Osteocyte (in vitro differentiated cells): ENCODE measurements around the gene P2RX5. TPM values are rescaled to one million over a fixed set of nuclear protein-coding genes. Genes with fewer than 3 reads are reported as not detected.
A peak's percentile ranks its signal among the peaks of the same experiment; 100 is the strongest.

Experiments used
- DNase-seq: peaks from one replicate; pipeline ENCODE4 v3.0.0; 2021; ENCODE audit warnings: mixed read lengths; ENCODE audit not compliant: unreplicated experiment; ENCODE audit errors: extremely low spot score
- H3K27ac Mint-ChIP-seq: one replicate; pipeline ENCODE4 v1.8.0; 2021; ENCODE audit warnings: mild to moderate bottlenecking, mixed read lengths; ENCODE audit not compliant: unreplicated experiment
- H3K27me3 Mint-ChIP-seq: one replicate; pipeline ENCODE4 v1.8.0; 2021; ENCODE audit warnings: mixed read lengths; ENCODE audit not compliant: unreplicated experiment
- H3K36me3 Mint-ChIP-seq: one replicate; pipeline ENCODE4 v1.8.0; 2021; ENCODE audit warnings: mixed read lengths; ENCODE audit not compliant: unreplicated experiment
- H3K4me1 Mint-ChIP-seq: one replicate; pipeline ENCODE4 v1.8.0; 2021; ENCODE audit warnings: mixed read lengths; ENCODE audit not compliant: unreplicated experiment
- H3K4me3 Mint-ChIP-seq: one replicate; pipeline ENCODE4 v1.8.0; 2021; ENCODE audit warnings: mild to moderate bottlenecking, moderate library complexity, mixed read lengths; ENCODE audit not compliant: unreplicated experiment
- H3K9me3 Mint-ChIP-seq: one replicate; pipeline ENCODE4 v1.8.0; 2021; ENCODE audit warnings: mixed read lengths; ENCODE audit not compliant: unreplicated experiment
- CTCF ChIP-seq: fragments of 200-600 bp; sonication (generic); IDR thresholded peaks from 2 replicates; pipeline ENCODE4 v1.5.0; 2021; ENCODE audit warnings: antibody characterized with exemption, mild to moderate bottlenecking, moderate library complexity
- total RNA-seq: library from RNA; stranded (reverse); gene quantifications from 2 replicates; pipeline ENCODE4 v1.2.1, GENCODE V29; 2021

P2RX5 gene
- total RNA-seq, 1 donor from 2014 or later = 0.43 TPM

DNA sequence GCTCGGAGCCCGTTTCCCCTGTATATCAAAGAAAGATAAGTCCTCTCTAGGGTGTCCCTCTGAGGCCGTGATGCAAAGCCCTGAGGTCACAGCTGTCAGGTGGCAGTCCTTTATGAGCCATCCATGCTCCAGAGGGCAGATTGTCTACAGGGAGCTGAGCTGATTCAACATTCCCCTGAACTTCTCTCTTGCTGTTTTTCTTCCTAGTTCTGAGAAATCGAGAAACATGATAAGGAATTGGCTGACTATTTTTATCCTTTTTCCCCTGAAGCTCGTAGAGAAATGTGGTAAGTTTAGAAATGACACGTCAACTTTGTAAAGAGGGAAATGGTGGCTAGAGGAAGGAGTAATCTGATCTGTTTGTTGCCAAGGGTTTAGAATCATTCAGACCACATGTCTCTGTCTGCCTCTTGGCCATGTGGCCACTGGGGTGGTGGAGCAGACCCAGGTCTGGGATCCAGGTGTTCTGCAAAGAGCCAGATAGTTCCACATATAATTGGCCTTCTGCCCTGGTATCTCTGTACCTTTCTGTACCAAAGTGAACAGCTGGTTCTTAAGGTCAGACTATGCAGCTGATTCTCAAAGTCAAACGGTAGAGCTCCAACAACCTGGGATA is 55.9 kb downstream of the P2RX5 start:
- peaks cover 3% of the 10 kb centered on the region for H3K36me3 Mint-ChIP-seq
- peaks cover 21% of the 10 kb centered on the region for H3K4me1 Mint-ChIP-seq
- H3K4me3 Mint-ChIP-seq = no peak overlapping the region
- H3K27ac Mint-ChIP-seq = peak overlapping the region; percentile 64
- DNase-seq = no peak
- TF ChIP-seq CTCF = no peak
- H3K9me3 Mint-ChIP-seq = no peaks in the 10 kb centered on the region
- H3K27me3 Mint-ChIP-seq = no peaks in the 10 kb centered on the region

DNA sequence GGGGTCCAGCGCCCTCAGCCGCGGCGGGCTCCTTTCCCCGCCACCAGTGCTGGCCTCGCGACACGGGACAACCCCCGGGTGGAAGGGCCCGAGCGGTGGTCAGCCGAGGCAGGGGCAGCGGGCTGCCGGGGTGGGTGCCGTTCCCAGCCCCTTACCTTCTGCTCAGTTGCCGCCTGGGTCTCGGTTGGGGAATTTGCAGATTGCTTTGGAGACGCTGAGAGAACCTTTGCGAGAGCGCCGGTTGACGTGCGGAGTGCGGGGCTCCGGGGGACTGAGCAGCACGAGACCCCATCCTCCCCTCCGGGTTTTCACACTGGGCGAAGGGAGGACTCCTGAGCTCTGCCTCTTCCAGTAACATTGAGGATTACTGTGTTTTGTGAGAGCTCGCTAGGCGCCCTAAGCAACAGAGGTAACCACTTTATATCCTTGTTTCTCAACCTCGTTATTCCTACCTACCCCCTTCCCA is 59.0 kb downstream of the P2RX5 start:
- H3K27me3 Mint-ChIP-seq = no peaks in the 10 kb centered on the region
- peaks cover 29% of the 10 kb centered on the region for H3K4me1 Mint-ChIP-seq

DNA sequence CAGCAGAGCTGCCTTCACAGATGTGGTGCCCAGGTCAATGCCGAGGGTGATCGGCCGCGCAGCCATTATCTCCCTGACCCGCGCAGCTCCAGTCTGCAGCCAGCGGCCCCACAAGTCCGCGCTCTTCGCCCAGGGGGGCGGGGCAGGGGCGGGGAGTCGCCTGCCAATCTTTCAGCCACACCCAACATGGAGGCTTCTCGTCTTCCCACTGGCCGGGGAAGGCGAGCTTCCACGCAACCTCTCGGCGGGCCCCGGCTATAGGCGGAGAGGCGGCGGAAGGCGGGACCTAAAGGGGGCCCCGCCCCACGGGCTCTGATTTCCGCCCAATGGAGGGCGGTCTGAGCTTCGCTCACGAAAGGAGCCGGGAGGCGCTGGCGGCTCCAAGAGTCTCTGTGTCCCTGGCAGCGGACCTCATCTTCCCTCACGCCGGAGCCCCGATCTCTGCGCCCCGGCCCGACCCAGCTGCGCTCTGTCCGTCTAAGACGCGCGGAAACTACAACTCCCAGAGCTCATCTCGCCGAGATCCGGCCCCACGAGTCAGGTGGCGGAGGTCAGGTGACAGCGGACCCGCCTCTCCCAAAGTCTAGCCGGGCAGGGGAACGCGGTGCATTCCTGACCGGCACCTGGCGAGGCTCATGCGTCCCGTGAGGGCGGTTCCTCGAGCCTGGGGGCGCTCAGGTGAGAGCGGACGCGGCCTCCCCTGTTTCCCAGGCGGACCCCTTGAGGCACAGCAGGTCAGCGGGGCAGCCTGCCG is 59.6 kb downstream of the P2RX5 start, which contains the start of the genes CTNS and SHPK:
TSS of gene CTNS (plus strand) at position 607 of the 754 bp plus-strand sequence. CDS start 3,447 bp downstream, outside the sequence.
TSS of gene SHPK (minus strand) at position 97 of the 754 bp plus-strand sequence. CDS start at position 66, 31 bp downstream.
- no peaks in the 10 kb centered on the region for H3K27me3 Mint-ChIP-seq
- peak within 1 kb of the TSS; percentile 96 for H3K4me3 Mint-ChIP-seq
- H3K27ac Mint-ChIP-seq = peak within 1 kb of the TSS; percentile 100
- no peaks in the 10 kb centered on the region for H3K36me3 Mint-ChIP-seq
- no peak for TF ChIP-seq CTCF
- no peaks in the 10 kb centered on the region for H3K9me3 Mint-ChIP-seq
- DNase-seq = peak; percentile 99
- H3K4me1 Mint-ChIP-seq = peaks cover 29% of the 10 kb centered on the region

More for the DNA sequence above, 59.0 kb downstream of the P2RX5 start:
- no peaks in the 10 kb centered on the region for H3K36me3 Mint-ChIP-seq
- peak overlapping the region; percentile 96 for H3K4me3 Mint-ChIP-seq
- H3K27ac Mint-ChIP-seq = peak overlapping the region; percentile 65
- no peaks in the 10 kb centered on the region for H3K9me3 Mint-ChIP-seq
- no peak for TF ChIP-seq CTCF
- DNase-seq = no peak

- no peak for DNase-seq
- TF ChIP-seq CTCF = no peak
- H3K27me3 Mint-ChIP-seq = no peaks in the 10 kb centered on the region
- H3K4me3 Mint-ChIP-seq = peak overlapping the region; percentile 96
- H3K36me3 Mint-ChIP-seq = no peaks in the 10 kb centered on the region
- H3K4me1 Mint-ChIP-seq = peaks cover 29% of the 10 kb centered on the region
- peak overlapping the region; percentile 34 for H3K27ac Mint-ChIP-seq
- no peaks in the 10 kb centered on the region for H3K9me3 Mint-ChIP-seq
Observed at GRCh38 chr17:3635474-3636153, 60.3 kb downstream of the P2RX5 start.
